Subcutaneous adipose tissue (tissue), 4 donors: ENCODE measurements around the gene MICU1. TPM values are rescaled to one million over a fixed set of nuclear protein-coding genes. Genes with fewer than 3 reads are reported as not detected.

Experiments
- total RNA-seq, 4 donors: library from RNA; depleted of rRNA; stranded (reverse); fragments of >200 nt; gene quantifications; one replicate each; pipeline ENCODE4 v1.1.0, GENCODE V29; 2016
- TF ChIP-seq, protein P1 (sequence below): fragments of 450-650 bp; IDR thresholded peaks from one replicate; pipeline ENCODE4 v1.5.1; 2016; ENCODE audit warnings: low read depth, mild to moderate bottlenecking, control low read depth, antibody characterized with exemption, moderate library complexity

The MICU1 gene
- total RNA-seq, 4 donors from 2014 or later = 26.9 to 42.5 (median 34.9) TPM

DNA sequence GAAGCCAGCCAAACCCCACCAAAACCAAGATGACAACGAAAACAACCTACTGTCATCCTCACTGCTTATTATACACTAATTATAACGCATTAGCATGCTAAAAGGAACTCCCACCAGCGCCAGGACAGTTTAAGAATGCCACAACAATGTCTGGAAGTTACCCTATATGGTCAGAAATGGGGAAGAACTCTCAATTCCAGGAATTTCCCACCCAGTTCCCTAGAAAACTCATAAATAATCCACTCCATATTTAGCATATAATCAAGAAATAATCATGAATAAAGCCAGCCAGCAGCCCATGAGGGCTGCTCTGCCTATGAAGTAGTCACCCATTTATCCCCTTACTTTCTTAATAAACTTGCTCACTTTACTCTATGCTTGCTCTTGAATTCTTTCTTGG is 20.8 kb downstream of the MICU1 start:
- TF ChIP-seq, protein P1, sequence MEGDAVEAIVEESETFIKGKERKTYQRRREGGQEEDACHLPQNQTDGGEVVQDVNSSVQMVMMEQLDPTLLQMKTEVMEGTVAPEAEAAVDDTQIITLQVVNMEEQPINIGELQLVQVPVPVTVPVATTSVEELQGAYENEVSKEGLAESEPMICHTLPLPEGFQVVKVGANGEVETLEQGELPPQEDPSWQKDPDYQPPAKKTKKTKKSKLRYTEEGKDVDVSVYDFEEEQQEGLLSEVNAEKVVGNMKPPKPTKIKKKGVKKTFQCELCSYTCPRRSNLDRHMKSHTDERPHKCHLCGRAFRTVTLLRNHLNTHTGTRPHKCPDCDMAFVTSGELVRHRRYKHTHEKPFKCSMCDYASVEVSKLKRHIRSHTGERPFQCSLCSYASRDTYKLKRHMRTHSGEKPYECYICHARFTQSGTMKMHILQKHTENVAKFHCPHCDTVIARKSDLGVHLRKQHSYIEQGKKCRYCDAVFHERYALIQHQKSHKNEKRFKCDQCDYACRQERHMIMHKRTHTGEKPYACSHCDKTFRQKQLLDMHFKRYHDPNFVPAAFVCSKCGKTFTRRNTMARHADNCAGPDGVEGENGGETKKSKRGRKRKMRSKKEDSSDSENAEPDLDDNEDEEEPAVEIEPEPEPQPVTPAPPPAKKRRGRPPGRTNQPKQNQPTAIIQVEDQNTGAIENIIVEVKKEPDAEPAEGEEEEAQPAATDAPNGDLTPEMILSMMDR = no peak

GRCh38 chr10:72601144-72601543 is 24.7 kb downstream of the MICU1 start:
- TF ChIP-seq, protein P1 = no peak

DNA sequence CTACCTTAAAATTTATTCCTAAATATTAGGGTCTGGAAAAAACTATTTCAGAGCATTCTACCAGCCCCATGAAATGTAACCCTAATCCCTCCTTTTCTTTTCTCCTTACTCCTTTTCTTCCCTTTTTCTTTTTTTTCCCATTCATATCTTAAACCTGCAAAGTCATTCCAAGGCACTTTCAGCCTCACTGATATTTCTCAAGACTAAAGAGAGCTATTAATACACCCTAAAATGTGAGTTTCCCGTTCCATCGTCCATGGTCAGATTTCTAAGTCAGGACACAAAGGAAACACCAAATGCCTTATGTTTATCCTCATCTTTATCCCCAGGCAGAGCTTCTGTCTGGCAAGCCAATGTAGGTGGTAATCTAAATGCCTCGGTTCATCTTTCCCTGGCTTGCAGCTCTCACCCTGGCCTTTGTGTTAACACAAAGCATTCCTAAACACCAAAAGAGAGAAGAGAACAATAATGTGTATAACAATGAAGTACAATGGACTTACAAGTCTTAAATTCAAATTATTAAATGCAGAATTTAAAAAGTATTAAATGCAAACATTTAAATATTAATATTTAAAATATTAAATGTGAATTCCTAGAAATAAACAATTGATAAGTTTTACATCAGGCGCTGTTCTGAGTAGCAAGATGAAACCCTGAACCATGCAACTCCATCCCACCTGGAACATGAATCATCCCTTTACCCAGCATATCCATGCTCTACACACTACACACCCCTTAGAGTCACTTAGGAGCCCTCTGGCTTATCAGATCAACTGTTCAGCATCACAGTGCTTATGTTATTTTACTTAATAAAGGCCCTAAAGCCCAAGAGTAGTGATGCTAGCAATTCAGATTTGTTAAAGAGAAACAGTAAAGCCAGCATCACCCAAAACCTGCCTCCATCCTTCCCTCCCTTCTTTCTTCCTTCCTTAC is 26.8 kb downstream of the MICU1 start:
- TF ChIP-seq, protein P1 = no peak

DNA sequence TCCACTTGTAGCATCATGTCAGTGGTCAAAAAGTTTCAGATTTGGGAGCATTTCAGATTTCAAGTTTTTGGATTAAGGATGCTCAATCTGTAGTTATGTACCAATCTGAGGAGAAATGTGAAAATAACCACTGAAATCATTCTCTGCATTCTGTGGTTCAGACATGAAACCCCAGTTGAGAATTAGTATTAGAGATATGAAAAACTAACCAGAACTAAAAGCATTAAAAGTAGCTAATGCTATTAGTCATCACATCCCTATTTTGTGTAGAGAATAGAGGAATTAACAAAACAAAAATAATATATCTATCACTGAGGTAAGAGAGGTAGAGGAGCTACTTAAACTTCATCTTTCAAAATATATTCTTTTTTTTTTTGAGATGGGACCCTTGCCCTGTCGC is 28.0 kb downstream of the MICU1 start:
- TF ChIP-seq, protein P1 = no peak

GRCh38 chr10:72595436-72595835 is 30.4 kb downstream of the MICU1 start:
- TF ChIP-seq, protein P1 = no peak

GRCh38 chr10:72593963-72594362 is 31.9 kb downstream of the MICU1 start:
- TF ChIP-seq, protein P1 = no peak

- TF ChIP-seq, protein P1 = no peak
Observed at GRCh38 chr10:72588266-72588665, 37.6 kb downstream of the MICU1 start.
